CD8-positive, alpha-beta memory T cell (primary cell): ENCODE measurements around the gene IRAK3. TPM values are rescaled to one million over a fixed set of nuclear protein-coding genes. Genes with fewer than 3 reads are reported as not detected.

Source experiments
- CTCF ChIA-PET: fragments of 350-600 bp; sonication (Branson Sonifier 250); formaldehyde crosslinking; loops from one replicate; lab custom pipeline; 2021; ENCODE audit warnings: antibody characterized with exemption; lab: Charles Lee
- POLR2A ChIA-PET: fragments of 350-600 bp; sonication (Branson Sonifier 250); formaldehyde crosslinking; loops from one replicate; lab custom pipeline; 2021; ENCODE audit warnings: antibody characterized with exemption; lab: Charles Lee
- DNase-seq, 5 donors: peaks; one replicate each; pipeline versions ENCODE4 v3.0.0 to v3.0.0-alpha.2; 2020 to 2022; ENCODE audit warnings: mixed read lengths in 1 of 5
- H3K27ac ChIP-seq: one replicate; pipeline ENCODE4 v1.7.0; 2013; ENCODE audit warnings: low read depth, mild to moderate bottlenecking, low read length, moderate library complexity
- H3K27me3 ChIP-seq: 2 replicates; pipeline ENCODE4 v1.7.0; 2013; ENCODE audit warnings: low read length, mild to moderate bottlenecking; ENCODE audit not compliant: insufficient read depth, poor library complexity, severe bottlenecking
- H3K36me3 ChIP-seq: 2 replicates; pipeline ENCODE4 v1.7.0; 2013; ENCODE audit warnings: mild to moderate bottlenecking, low read length, moderate library complexity; ENCODE audit not compliant: insufficient read depth
- H3K4me1 ChIP-seq: 2 replicates; pipeline ENCODE4 v1.7.0; 2013; ENCODE audit warnings: mild to moderate bottlenecking, low read length, moderate library complexity; ENCODE audit not compliant: insufficient read depth
- H3K4me3 ChIP-seq: 2 replicates; pipeline ENCODE4 v1.7.0; 2013; ENCODE audit warnings: mild to moderate bottlenecking, low read length
- H3K9me3 ChIP-seq: 2 replicates; pipeline ENCODE4 v1.7.0; 2013; ENCODE audit warnings: mild to moderate bottlenecking, low read length
- H3K27ac Mint-ChIP-seq, 8 donors: one replicate each; pipeline ENCODE4 v1.8.0; 2020 to 2021; ENCODE audit warnings: mixed read lengths in 8 of 8, mild to moderate bottlenecking in 6 of 8, inconsistent platforms in 3 of 8, moderate library complexity in 3 of 8
- H3K27me3 Mint-ChIP-seq, 2 donors: one replicate each; pipeline ENCODE4 v1.8.0; 2020 to 2021; ENCODE audit warnings: mixed read lengths in 2 of 2, mild to moderate bottlenecking in 1 of 2, moderate library complexity in 1 of 2
- H3K36me3 Mint-ChIP-seq, 3 donors: one replicate each; pipeline ENCODE4 v1.8.0; 2020 to 2021; ENCODE audit warnings: mixed read lengths in 3 of 3, inconsistent platforms in 1 of 3, mild to moderate bottlenecking in 1 of 3
- H3K4me1 Mint-ChIP-seq, 3 donors: one replicate each; pipeline ENCODE4 v1.8.0; 2020 to 2021; ENCODE audit warnings: mixed read lengths in 3 of 3, inconsistent platforms in 1 of 3, mild to moderate bottlenecking in 1 of 3
- H3K4me3 Mint-ChIP-seq, 7 donors: one replicate each; pipeline ENCODE4 v1.8.0; 2020 to 2021; ENCODE audit warnings: mixed read lengths in 7 of 7, mild to moderate bottlenecking in 6 of 7, moderate library complexity in 4 of 7, inconsistent platforms in 2 of 7
- H3K9me3 Mint-ChIP-seq, 5 donors: one replicate each; pipeline ENCODE4 v1.8.0; 2020 to 2022; ENCODE audit warnings: mixed read lengths in 5 of 5, mild to moderate bottlenecking in 3 of 5, moderate library complexity in 2 of 5, inconsistent platforms in 1 of 5
- polyA plus RNA-seq: library from polyadenylated mRNA; unstranded; fragments of 300-500 nt; fragmentation: Illumina TruSeq; gene quantifications from one replicate; pipeline ENCODE4 v1.2.3, GENCODE V29; 2021
- total RNA-seq, 2 experiments: library from RNA; stranded (reverse); gene quantifications; one replicate each; pipeline ENCODE4 v1.2.3, GENCODE V29; 2021

The IRAK3 gene
- total and polyA plus RNA-seq, 3 experiments from 2014 or later = 0.13 to 0.22 TPM; not detected in 1

DNA sequence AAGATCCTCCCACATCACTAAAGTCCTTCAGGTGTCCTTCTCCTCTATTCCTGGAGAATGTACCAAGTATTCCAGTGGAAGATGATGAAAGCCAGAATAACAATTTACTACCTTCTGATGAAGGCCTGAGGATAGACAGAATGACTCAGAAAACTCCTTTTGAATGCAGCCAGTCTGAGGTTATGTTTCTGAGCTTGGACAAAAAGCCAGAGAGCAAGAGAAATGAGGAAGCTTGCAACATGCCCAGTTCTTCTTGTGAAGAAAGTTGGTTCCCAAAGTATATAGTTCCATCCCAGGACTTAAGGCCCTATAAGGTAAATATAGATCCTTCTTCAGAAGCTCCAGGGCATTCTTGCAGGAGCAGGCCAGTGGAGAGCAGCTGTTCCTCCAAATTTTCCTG is 58.7 kb downstream of the IRAK3 start:
- ChIA-PET CTCF (no interaction called here), POLR2A (no interaction called here)
- no peak overlapping the region for H3K4me3 ChIP-seq
- H3K4me1 ChIP-seq = no peaks in the 10 kb centered on the region
- DNase-seq = no peak
- no peaks in the 10 kb centered on the region for H3K36me3 ChIP-seq
- no peak overlapping the region for H3K27ac Mint-ChIP-seq
- H3K4me3 Mint-ChIP-seq = no peak overlapping the region
- H3K4me1 Mint-ChIP-seq = no peaks in the 10 kb centered on the region
- H3K27me3 Mint-ChIP-seq = peaks cover 8 to 30% of the 10 kb centered on the region in 2 donors
- H3K27me3 ChIP-seq = no peaks in the 10 kb centered on the region
- H3K27ac ChIP-seq = no peak overlapping the region
- no peaks in the 10 kb centered on the region for H3K9me3 Mint-ChIP-seq
- no peaks in the 10 kb centered on the region for H3K9me3 ChIP-seq
- H3K36me3 Mint-ChIP-seq = no peaks in the 10 kb centered on the region

DNA sequence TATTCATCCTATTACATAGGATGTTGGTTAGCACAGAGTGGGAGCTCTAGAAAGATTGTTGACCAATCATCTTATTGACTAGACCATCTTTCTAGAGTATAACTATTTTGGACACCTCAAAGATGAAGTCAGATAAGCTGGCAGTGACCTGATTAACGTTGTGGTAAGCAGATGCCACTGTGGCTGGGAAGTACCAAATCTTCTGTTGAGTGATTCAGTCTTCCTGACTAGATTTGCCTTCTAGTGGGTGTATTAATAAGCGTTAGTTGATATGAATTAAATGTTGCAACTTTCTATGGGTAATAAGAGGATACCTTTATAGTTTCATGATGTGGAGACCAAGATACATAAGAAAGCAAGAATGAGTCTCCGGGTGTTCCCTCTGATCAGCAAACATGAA is 62.0 kb downstream of the IRAK3 start:
- H3K4me3 Mint-ChIP-seq = no peak overlapping the region
- Histone ChIP-seq H3K9me3 (no peaks in the 10 kb centered on the region), H3K4me3 (no peak overlapping the region), H3K36me3 (no peaks in the 10 kb centered on the region), H3K27me3 (no peaks in the 10 kb centered on the region), H3K4me1 (no peaks in the 10 kb centered on the region), H3K27ac (no peak overlapping the region)
- H3K9me3 Mint-ChIP-seq = no peaks in the 10 kb centered on the region
- CTCF ChIA-PET = no interaction called here
- peaks cover 8 to 35% of the 10 kb centered on the region in 2 donors for H3K27me3 Mint-ChIP-seq
- H3K36me3 Mint-ChIP-seq = no peaks in the 10 kb centered on the region
- DNase-seq = no peak
- POLR2A ChIA-PET = no interaction called here
- H3K4me1 Mint-ChIP-seq = no peaks in the 10 kb centered on the region
- no peak overlapping the region for H3K27ac Mint-ChIP-seq

DNA sequence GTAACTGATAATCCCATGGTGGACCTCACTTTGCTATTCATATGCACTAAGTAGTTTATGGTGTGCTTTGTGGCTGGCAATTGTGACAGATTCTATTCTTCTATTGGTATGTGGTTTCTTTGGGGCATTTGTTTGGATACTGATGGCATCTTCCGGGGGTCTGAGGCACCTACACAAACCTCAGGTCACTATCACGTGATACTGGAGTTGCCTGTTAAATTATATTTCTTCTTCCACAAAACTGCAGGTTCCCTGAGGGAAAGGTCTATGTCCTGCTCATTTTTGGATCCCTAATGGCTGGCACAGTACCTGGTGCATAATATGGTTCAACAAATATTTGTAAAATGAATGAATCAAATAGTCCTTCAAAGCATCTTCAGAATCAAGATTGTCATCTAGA is 63.8 kb downstream of the IRAK3 start:
- CTCF ChIA-PET = no interaction called here
- DNase-seq = no peak
- Histone ChIP-seq H3K27ac (no peak overlapping the region), H3K27me3 (no peaks in the 10 kb centered on the region), H3K4me3 (no peak overlapping the region), H3K4me1 (no peaks in the 10 kb centered on the region), H3K9me3 (no peaks in the 10 kb centered on the region), H3K36me3 (no peaks in the 10 kb centered on the region)
- Mint-ChIP-seq H3K27ac (no peak overlapping the region), H3K9me3 (no peaks in the 10 kb centered on the region), H3K36me3 (no peaks in the 10 kb centered on the region), H3K4me3 (no peak overlapping the region), H3K4me1 (no peaks in the 10 kb centered on the region), H3K27me3 (peaks cover 8 to 35% of the 10 kb centered on the region in 2 donors)
- POLR2A ChIA-PET = no interaction called here

DNA sequence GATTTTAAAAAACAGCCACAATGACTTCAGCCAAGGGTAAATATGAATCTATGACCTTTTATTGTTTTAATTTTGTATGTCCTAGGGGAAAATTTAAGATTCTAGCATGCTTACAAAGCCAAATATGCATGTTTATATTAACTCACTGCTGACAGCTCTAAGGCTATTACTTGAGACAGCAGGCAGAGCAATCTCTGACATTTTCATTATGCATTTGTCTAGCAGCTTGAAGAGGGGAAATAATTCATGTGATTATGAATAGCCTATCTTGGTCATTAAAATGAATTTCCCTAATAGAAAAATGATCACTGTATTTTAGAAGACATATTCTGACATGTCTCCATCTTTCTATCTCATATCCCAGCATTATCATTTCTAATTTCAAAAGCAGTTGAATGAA is 66.7 kb downstream of the IRAK3 start:
- no peak overlapping the region for H3K27ac ChIP-seq
- H3K4me1 ChIP-seq = no peaks in the 10 kb centered on the region
- H3K4me3 ChIP-seq = no peak overlapping the region
- H3K27me3 ChIP-seq = no peaks in the 10 kb centered on the region
- H3K9me3 ChIP-seq = no peaks in the 10 kb centered on the region
- Mint-ChIP-seq H3K27me3 (peaks cover 7 to 37% of the 10 kb centered on the region in 2 donors), H3K4me1 (no peaks in the 10 kb centered on the region), H3K27ac (no peak overlapping the region), H3K36me3 (peaks cover 0 to 1% (median 0%) of the 10 kb centered on the region in 3 donors), H3K9me3 (no peaks in the 10 kb centered on the region), H3K4me3 (no peak overlapping the region)
- ChIA-PET POLR2A (no interaction called here), CTCF (no interaction called here)
- no peak for DNase-seq
- H3K36me3 ChIP-seq = no peaks in the 10 kb centered on the region

DNA sequence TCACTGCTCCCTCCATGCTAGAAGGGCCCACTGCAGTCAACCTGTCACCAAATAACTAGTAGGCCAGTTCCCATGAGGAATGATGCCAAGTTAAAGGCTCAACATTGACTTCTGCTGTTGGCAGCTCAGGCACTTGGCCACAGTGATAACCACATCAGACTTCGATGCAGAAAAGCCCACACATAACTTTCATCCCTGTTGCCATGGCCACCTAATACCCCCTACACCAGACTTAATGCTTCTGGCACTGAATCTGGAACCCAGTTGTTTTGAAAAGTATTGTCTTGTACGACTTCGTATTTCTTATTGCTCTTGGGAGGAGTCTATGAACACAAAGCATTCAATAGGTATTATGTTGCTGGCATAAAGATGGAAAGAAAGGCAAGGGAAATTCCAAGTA is 69.0 kb downstream of the IRAK3 start:
- H3K27me3 ChIP-seq = peaks cover 5% of the 10 kb centered on the region
- Mint-ChIP-seq H3K4me3 (no peak overlapping the region), H3K36me3 (peaks cover 0 to 1% (median 0%) of the 10 kb centered on the region in 3 donors), H3K27me3 (peaks cover 3 to 29% of the 10 kb centered on the region in 2 donors), H3K9me3 (no peaks in the 10 kb centered on the region), H3K4me1 (no peaks in the 10 kb centered on the region), H3K27ac (no peak overlapping the region)
- H3K36me3 ChIP-seq = no peaks in the 10 kb centered on the region
- CTCF ChIA-PET = no interaction called here
- H3K4me1 ChIP-seq = no peaks in the 10 kb centered on the region
- no peaks in the 10 kb centered on the region for H3K9me3 ChIP-seq
- H3K4me3 ChIP-seq = no peak overlapping the region
- no peak for DNase-seq
- H3K27ac ChIP-seq = no peak overlapping the region
- POLR2A ChIA-PET = no interaction called here

DNA sequence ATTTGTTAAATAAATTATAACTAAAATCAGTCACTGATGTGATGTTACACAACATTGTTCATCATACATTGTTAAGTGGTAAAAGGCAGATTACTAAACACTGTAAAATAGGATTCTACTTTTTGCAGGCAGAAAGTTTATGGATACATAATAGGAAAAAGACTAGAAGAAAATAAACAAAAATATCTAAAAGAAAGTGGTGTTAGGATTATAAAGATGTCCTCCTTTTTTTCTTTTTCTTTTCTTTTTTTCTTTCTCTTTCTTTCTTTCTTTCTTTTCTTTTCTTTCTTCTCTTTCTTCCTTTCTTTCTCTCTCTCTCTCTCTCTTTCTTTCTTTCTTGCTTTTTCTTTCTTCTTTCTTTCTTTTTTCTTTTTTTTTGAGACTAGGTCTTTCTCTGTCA is 73.7 kb downstream of the IRAK3 start:
- Mint-ChIP-seq H3K9me3 (no peaks in the 10 kb centered on the region), H3K27me3 (peaks cover 11 to 22% of the 10 kb centered on the region in 2 donors), H3K4me3 (no peak overlapping the region), H3K4me1 (no peaks in the 10 kb centered on the region), H3K27ac (no peak overlapping the region), H3K36me3 (peaks cover 0 to 1% (median 0%) of the 10 kb centered on the region in 3 donors)
- POLR2A ChIA-PET = no interaction called here
- Histone ChIP-seq H3K27ac (no peak overlapping the region), H3K36me3 (no peaks in the 10 kb centered on the region), H3K27me3 (peaks cover 5% of the 10 kb centered on the region), H3K4me3 (no peak overlapping the region), H3K4me1 (no peaks in the 10 kb centered on the region), H3K9me3 (no peaks in the 10 kb centered on the region)
- DNase-seq = no peak
- CTCF ChIA-PET = no interaction called here

DNA sequence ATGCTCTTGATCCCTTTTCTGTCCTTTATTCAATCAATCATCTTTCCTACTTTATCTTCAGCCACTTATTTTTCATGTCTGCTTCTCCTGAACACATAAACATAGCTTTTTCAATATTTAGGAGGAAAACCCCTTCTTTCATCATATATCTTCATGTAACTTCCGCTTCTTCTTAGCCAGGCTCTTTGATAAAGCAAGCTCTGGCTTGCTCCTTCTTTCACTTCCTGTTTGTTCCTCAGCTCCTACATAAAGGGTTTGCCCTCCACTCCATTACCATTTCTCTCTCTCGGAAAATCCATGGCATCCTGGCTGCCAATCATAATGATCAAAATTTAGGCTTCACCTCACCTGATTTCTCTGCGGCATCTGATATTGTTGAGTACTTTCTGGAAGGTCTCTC is 79.5 kb downstream of the IRAK3 start:
- no peak for DNase-seq
- Histone ChIP-seq H3K27ac (no peak overlapping the region), H3K4me3 (no peak overlapping the region), H3K36me3 (no peaks in the 10 kb centered on the region), H3K4me1 (peaks cover 20% of the 10 kb centered on the region), H3K9me3 (no peaks in the 10 kb centered on the region), H3K27me3 (no peaks in the 10 kb centered on the region)
- H3K36me3 Mint-ChIP-seq = no peaks in the 10 kb centered on the region
- no peak overlapping the region for H3K27ac Mint-ChIP-seq
- peaks cover 8 to 15% of the 10 kb centered on the region in 2 donors for H3K27me3 Mint-ChIP-seq
- CTCF ChIA-PET = interaction anchor here (1.0 to 3.1 kb wide), 3 partner anchors 10 to 140 kb away, joined by 4 to 14 read pairs (median 10); no protein-coding TSS in a partner anchor
- no peak overlapping the region for H3K4me3 Mint-ChIP-seq
- H3K9me3 Mint-ChIP-seq = no peaks in the 10 kb centered on the region
- POLR2A ChIA-PET = no interaction called here
- H3K4me1 Mint-ChIP-seq = peaks cover 0 to 2% (median 0%) of the 10 kb centered on the region in 3 donors

DNA sequence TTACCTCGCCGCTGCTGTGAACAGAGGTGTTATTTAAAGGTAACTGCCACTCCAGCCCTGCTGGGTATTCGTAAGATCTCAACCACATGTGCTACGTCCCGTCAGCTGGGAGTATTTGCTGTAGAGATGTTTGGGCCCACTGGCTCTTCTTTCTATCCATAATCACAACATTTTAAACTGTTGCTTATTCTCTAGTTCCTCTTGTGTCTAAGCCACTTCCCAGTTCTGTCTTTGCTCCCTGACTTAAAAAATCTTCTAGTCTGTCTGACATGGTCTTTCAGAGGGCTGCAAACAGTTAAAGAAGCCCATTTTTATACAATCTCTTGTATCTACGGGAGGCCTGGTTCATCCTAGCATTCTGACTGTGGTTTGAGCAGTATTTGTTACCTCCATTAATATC is 80.1 kb downstream of the IRAK3 start:
- ChIA-PET CTCF (interaction anchor here (0.7 to 4.8 kb wide), 19 partner anchors 10 to 443 kb away, joined by 3 to 57 read pairs (median 5); partner anchors contain the start of gene HELB), POLR2A (no interaction called here)
- Mint-ChIP-seq H3K27me3 (peaks cover 8 to 14% of the 10 kb centered on the region in 2 donors), H3K4me1 (peaks cover 0 to 4% (median 0%) of the 10 kb centered on the region in 3 donors), H3K36me3 (no peaks in the 10 kb centered on the region), H3K4me3 (no peak overlapping the region), H3K27ac (no peak overlapping the region), H3K9me3 (no peaks in the 10 kb centered on the region)
- Histone ChIP-seq H3K36me3 (no peaks in the 10 kb centered on the region), H3K27me3 (no peaks in the 10 kb centered on the region), H3K4me1 (peaks cover 20% of the 10 kb centered on the region), H3K4me3 (no peak overlapping the region), H3K9me3 (no peaks in the 10 kb centered on the region), H3K27ac (no peak overlapping the region)
- no peak for DNase-seq
